Lower leg skin (tissue), 3 donors: ENCODE results near the gene PPP1R12C.

Source experiments
- POLR2A ChIP-seq, 2 donors: fragments of 450-650 bp; IDR thresholded peaks; one replicate each; pipeline ENCODE4 v1.6.1; 2016 to 2017; ENCODE audit warnings: antibody characterized with exemption in 2 of 2, mild to moderate bottlenecking in 1 of 2, moderate library complexity in 1 of 2
- TF ChIP-seq, protein P1 (sequence below), 3 donors: fragments of 450-650 bp; IDR thresholded peaks; one replicate each; pipeline ENCODE4 v1.5.1; 2016; ENCODE audit warnings: antibody characterized with exemption in 3 of 3, mild to moderate bottlenecking in 3 of 3, moderate library complexity in 2 of 3

GRCh38 chr19:55071129-55071502, 46.3 kb downstream of the PPP1R12C start:
- TF ChIP-seq POLR2A (IDR thresholded peaks at IDR 0.05) = no peak
- TF ChIP-seq, protein P1, sequence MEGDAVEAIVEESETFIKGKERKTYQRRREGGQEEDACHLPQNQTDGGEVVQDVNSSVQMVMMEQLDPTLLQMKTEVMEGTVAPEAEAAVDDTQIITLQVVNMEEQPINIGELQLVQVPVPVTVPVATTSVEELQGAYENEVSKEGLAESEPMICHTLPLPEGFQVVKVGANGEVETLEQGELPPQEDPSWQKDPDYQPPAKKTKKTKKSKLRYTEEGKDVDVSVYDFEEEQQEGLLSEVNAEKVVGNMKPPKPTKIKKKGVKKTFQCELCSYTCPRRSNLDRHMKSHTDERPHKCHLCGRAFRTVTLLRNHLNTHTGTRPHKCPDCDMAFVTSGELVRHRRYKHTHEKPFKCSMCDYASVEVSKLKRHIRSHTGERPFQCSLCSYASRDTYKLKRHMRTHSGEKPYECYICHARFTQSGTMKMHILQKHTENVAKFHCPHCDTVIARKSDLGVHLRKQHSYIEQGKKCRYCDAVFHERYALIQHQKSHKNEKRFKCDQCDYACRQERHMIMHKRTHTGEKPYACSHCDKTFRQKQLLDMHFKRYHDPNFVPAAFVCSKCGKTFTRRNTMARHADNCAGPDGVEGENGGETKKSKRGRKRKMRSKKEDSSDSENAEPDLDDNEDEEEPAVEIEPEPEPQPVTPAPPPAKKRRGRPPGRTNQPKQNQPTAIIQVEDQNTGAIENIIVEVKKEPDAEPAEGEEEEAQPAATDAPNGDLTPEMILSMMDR (IDR thresholded peaks at IDR 0.05) = no peak
